H9 (cell line): Measurements from ENCODE around the gene LTB4R2. TPM values are rescaled to one million over a fixed set of nuclear protein-coding genes. Genes with fewer than 3 reads are reported as not detected.
A peak's percentile ranks its signal among the peaks of the same experiment; 100 is the strongest.

Experiments used
- DNase-seq: peaks from one replicate; pipeline ENCODE4 v3.0.0-alpha.2; 2017
- H2AFZ ChIP-seq: one replicate; pipeline ENCODE4 v1.6.1; 2013; ENCODE audit warnings: mild to moderate bottlenecking, low read length, control low read depth, moderate library complexity
- H2AK5ac ChIP-seq: 2 replicates; pipeline ENCODE4 v1.6.1; 2013; ENCODE audit warnings: low read length, control low read depth, mixed read lengths; ENCODE audit not compliant: insufficient read length
- H2BK120ac ChIP-seq: one replicate; pipeline ENCODE4 v1.6.1; 2013; ENCODE audit warnings: low read depth, mild to moderate bottlenecking, low read length, control low read depth, inconsistent platforms; ENCODE audit not compliant: poor library complexity, severe bottlenecking
- H2BK12ac ChIP-seq: 2 replicates; pipeline ENCODE4 v1.6.1; 2013; ENCODE audit warnings: low read length, control low read depth, mixed read lengths, low read depth; ENCODE audit not compliant: insufficient read length
- H2BK15ac ChIP-seq: 2 replicates; pipeline ENCODE4 v1.6.1; 2013; ENCODE audit warnings: low read depth, low read length, control low read depth
- H2BK20ac ChIP-seq: one replicate; pipeline ENCODE4 v1.6.1; 2013; ENCODE audit warnings: low read depth, mild to moderate bottlenecking, low read length, control low read depth, inconsistent platforms; ENCODE audit not compliant: poor library complexity, severe bottlenecking
- H2BK5ac ChIP-seq: 2 replicates; pipeline ENCODE4 v1.6.1; 2013; ENCODE audit warnings: low read length, control low read depth, mixed read lengths; ENCODE audit not compliant: insufficient read length
- H3K14ac ChIP-seq: 2 replicates; pipeline ENCODE4 v1.6.1; 2013; ENCODE audit warnings: low read length, control low read depth; ENCODE audit not compliant: insufficient read depth
- H3K18ac ChIP-seq: 2 replicates; pipeline ENCODE4 v1.6.1; 2013; ENCODE audit warnings: low read depth, mild to moderate bottlenecking, mixed read lengths, low read length, control low read depth; ENCODE audit not compliant: insufficient read length
- H3K23ac ChIP-seq: 2 replicates; pipeline ENCODE4 v1.6.1; 2013; ENCODE audit warnings: low read length, control low read depth, mixed read lengths, low read depth; ENCODE audit not compliant: insufficient read length
- H3K23me2 ChIP-seq: 2 replicates; pipeline ENCODE4 v1.6.1; 2013; ENCODE audit warnings: low read depth, mild to moderate bottlenecking, mixed read lengths, low read length, control low read depth; ENCODE audit not compliant: insufficient read length, poor library complexity, severe bottlenecking
- H3K27ac ChIP-seq: 2 replicates; pipeline ENCODE4 v1.5.1; 2013; ENCODE audit warnings: low read length, control low read depth, mixed read lengths, low read depth; ENCODE audit not compliant: insufficient read length
- H3K27me3 ChIP-seq: 2 replicates; pipeline ENCODE4 v1.6.1; 2013; ENCODE audit warnings: low read length, control low read depth, inconsistent platforms; ENCODE audit not compliant: insufficient read depth
- H3K4ac ChIP-seq: 2 replicates; pipeline ENCODE4 v1.6.1; 2013; ENCODE audit warnings: low read depth, mild to moderate bottlenecking, control low read depth, inconsistent platforms, low read length, moderate library complexity
- H3K4me1 ChIP-seq: 2 replicates; pipeline ENCODE4 v1.6.1; 2013; ENCODE audit warnings: low read length, control low read depth, inconsistent platforms; ENCODE audit not compliant: insufficient read depth
- H3K4me2 ChIP-seq: 2 replicates; pipeline ENCODE4 v1.6.1; 2013; ENCODE audit warnings: low read length, control low read depth, mixed read lengths; ENCODE audit not compliant: insufficient read length, insufficient read depth
- H3K56ac ChIP-seq: 2 replicates; pipeline ENCODE4 v1.6.1; 2013; ENCODE audit warnings: low read depth, mild to moderate bottlenecking, mixed read lengths, low read length, control low read depth; ENCODE audit not compliant: insufficient read length
- H3K79me1 ChIP-seq: 2 replicates; pipeline ENCODE4 v1.6.1; 2013; ENCODE audit warnings: low read depth, mild to moderate bottlenecking, moderate library complexity, low read length, control low read depth, inconsistent platforms; ENCODE audit not compliant: insufficient read depth, poor library complexity, severe bottlenecking
- H3K79me2 ChIP-seq: 2 replicates; pipeline ENCODE4 v1.6.1; 2013; ENCODE audit warnings: low read length, control low read depth, inconsistent platforms; ENCODE audit not compliant: insufficient read depth
- H3K9ac ChIP-seq: 2 replicates; pipeline ENCODE4 v1.6.1; 2013; ENCODE audit warnings: low read length, control low read depth, mixed read lengths; ENCODE audit not compliant: insufficient read length; ENCODE audit errors: extremely low read depth
- H3K9me3 ChIP-seq: one replicate; pipeline ENCODE4 v1.6.1; 2013; ENCODE audit warnings: low read depth, low read length, inconsistent platforms; ENCODE audit not compliant: control insufficient read depth
- H3T11ph ChIP-seq: one replicate; pipeline ENCODE4 v1.6.1; 2013; ENCODE audit warnings: mild to moderate bottlenecking, low read length, control low read depth, inconsistent platforms
- H4K20me1 ChIP-seq: one replicate; pipeline ENCODE4 v1.6.1; 2013; ENCODE audit not compliant: control insufficient read depth, insufficient read length, insufficient read depth
- H4K5ac ChIP-seq: 2 replicates; pipeline ENCODE4 v1.6.1; 2013; ENCODE audit warnings: low read depth, mild to moderate bottlenecking, mixed read lengths, low read length, control low read depth; ENCODE audit not compliant: insufficient read length
- H4K8ac ChIP-seq: replicated peaks from 2 replicates; pipeline ENCODE4 v1.6.1; 2013; ENCODE audit warnings: low read length, control low read depth, mixed read lengths, low read depth; ENCODE audit not compliant: insufficient read length
- H4K91ac ChIP-seq: 2 replicates; pipeline ENCODE4 v1.6.1; 2013; ENCODE audit warnings: low read depth, mild to moderate bottlenecking, moderate library complexity, mixed read lengths, low read length, control low read depth; ENCODE audit not compliant: insufficient read length
- H3K27ac Mint-ChIP-seq, 3 experiments: 2 replicates in 2 of 3; 3 replicates in 1 of 3; pipeline ENCODE4 v1.8.0; 2020 to 2021; ENCODE audit warnings: mixed read lengths in 3 of 3, mild to moderate bottlenecking in 1 of 3, moderate library complexity in 1 of 3
- H3K27me3 Mint-ChIP-seq: 2 replicates; pipeline ENCODE4 v1.8.0; 2021; ENCODE audit warnings: low read depth, mild to moderate bottlenecking, moderate library complexity, mixed read lengths
- H3K36me3 Mint-ChIP-seq, 3 experiments: 2 replicates in 2 of 3; 3 replicates in 1 of 3; pipeline ENCODE4 v1.8.0; 2020 to 2021; ENCODE audit warnings: low read depth in 3 of 3, mixed read lengths in 3 of 3; ENCODE audit not compliant: insufficient read depth in 1 of 3
- H3K4me1 Mint-ChIP-seq, 2 experiments: 2 replicates each; pipeline ENCODE4 v1.8.0; 2020; ENCODE audit warnings: mixed read lengths in 2 of 2
- H3K4me3 Mint-ChIP-seq, 2 experiments: 2 replicates in 1 of 2; 3 replicates in 1 of 2; pipeline ENCODE4 v1.8.0; 2020 to 2021; ENCODE audit warnings: mild to moderate bottlenecking in 2 of 2, mixed read lengths in 2 of 2, moderate library complexity in 1 of 2
- H3K9me3 Mint-ChIP-seq, 2 experiments: 2 replicates in 1 of 2; 3 replicates in 1 of 2; pipeline ENCODE4 v1.8.0; 2020; ENCODE audit warnings: mild to moderate bottlenecking in 2 of 2, mixed read lengths in 2 of 2, moderate library complexity in 1 of 2
- CTCF ChIP-seq: fragments of 200-600 bp; sonication (generic); conservative IDR thresholded peaks from 3 replicates; pipeline ENCODE4 v1.8.0; 2021; ENCODE audit warnings: antibody characterized with exemption, mild to moderate bottlenecking
- WGBS: extraction: QIAGEN DNeasy Blood & Tissue Kit; methylation state at CpG from one replicate; pipeline ENCODE4 v1.1.7; 2013; ENCODE audit warnings: missing lambda C conversion rate, low lambda C conversion rate, mixed read lengths; ENCODE audit not compliant: insufficient read length; ENCODE audit errors: extremely low coverage; 5-methylcytosine and 5-hydroxymethylcytosine counted together
- total RNA-seq: library from RNA; stranded (reverse); gene quantifications from 2 replicates; pipeline ENCODE4 v1.2.1, GENCODE V29; 2021

Gene LTB4R2
- total RNA-seq, 1 experiment from 2014 or later: 13.4 TPM

- no peaks in the 10 kb centered on the region for H3K9me3 ChIP-seq
- TF ChIP-seq CTCF: peak; percentile 80
- H2AK5ac ChIP-seq: no peak overlapping the region
- no peaks in the 10 kb centered on the region for H4K20me1 ChIP-seq
- H3K79me2 ChIP-seq: peaks cover 4% of the 10 kb centered on the region; the same call in 1 of the 2 replicates
- Mint-ChIP-seq H3K4me3 (peak overlapping the region in 1 of 2 experiments; percentile 21; a peak in 2 of 5 replicates), H3K27ac (peak overlapping the region in 1 of 3 experiments; percentile 95; a peak in 2 of 7 replicates), H3K36me3 (peaks cover 4 to 35% (median 20%) of the 10 kb centered on the region in 3 experiments), H3K4me1 (peaks cover 21 to 22% of the 10 kb centered on the region in 2 experiments), H3K9me3 (no peaks in the 10 kb centered on the region; a peak in 1 of 5 replicates), H3K27me3 (no peaks in the 10 kb centered on the region; the same call in 1 of the 2 replicates)
- H2AFZ ChIP-seq: no peak overlapping the region
- H4K5ac ChIP-seq: no peak overlapping the region
- H2BK5ac ChIP-seq: no peak overlapping the region
- H3K23me2 ChIP-seq: peaks cover 11% of the 10 kb centered on the region
- H3K4me2 ChIP-seq: no peak overlapping the region
- H4K91ac ChIP-seq: no peak overlapping the region
- no peak overlapping the region for H3K27ac ChIP-seq
- no peak overlapping the region for H3K14ac ChIP-seq
- H4K8ac ChIP-seq: no peak overlapping the region
- H2BK15ac ChIP-seq: no peak overlapping the region
- H3K4ac ChIP-seq: no peak overlapping the region
- H3K18ac ChIP-seq: no peak overlapping the region
- no peak overlapping the region for H3T11ph ChIP-seq
- no CpG with 5 or more reads among the region's 12 CpGs for WGBS
- H3K23ac ChIP-seq: no peak overlapping the region
- peak; percentile 68 for DNase-seq
- no peak overlapping the region for H2BK20ac ChIP-seq
- H2BK120ac ChIP-seq: no peak overlapping the region
- no peak overlapping the region for H2BK12ac ChIP-seq
- peaks cover 3% of the 10 kb centered on the region for H3K79me1 ChIP-seq
- no peaks in the 10 kb centered on the region for H3K27me3 ChIP-seq
- H3K4me1 ChIP-seq: peaks cover 4% of the 10 kb centered on the region; the same call in 1 of the 2 replicates
- H3K56ac ChIP-seq: no peak overlapping the region
- no peak overlapping the region for H3K9ac ChIP-seq
Observed at GRCh38 chr14:24296341-24297157, 13.4 kb upstream of the LTB4R2 start.
